Sigmoid colon (tissue), 4 donors: ENCODE measurements around the gene ARRB2.

Source experiments
- EP300 ChIP-seq, 4 donors: sonication (generic); formaldehyde crosslinking; IDR thresholded peaks; one replicate each; pipeline ENCODE4 v1.6.1; 2017; ENCODE audit warnings: antibody characterized with exemption in 4 of 4
- POLR2A ChIP-seq, 2 donors: fragments of 450-650 bp; IDR thresholded peaks; one replicate each; pipeline ENCODE4 v1.6.1; 2016; ENCODE audit warnings: antibody characterized with exemption in 2 of 2, mild to moderate bottlenecking in 2 of 2, moderate library complexity in 2 of 2
- POLR2AphosphoS5 ChIP-seq, 4 donors: sonication (generic); formaldehyde crosslinking; IDR thresholded peaks; one replicate each; pipeline ENCODE4 v1.6.1; 2017; ENCODE audit warnings: antibody characterized with exemption in 4 of 4
- TF ChIP-seq, protein P1 (sequence below), 4 experiments: fragments of 450-650 bp in 3 of 4; fragments of 200-600 bp in 1 of 4; IDR thresholded peaks; one replicate each; pipeline ENCODE4 v1.5.1; 2016 to 2019; ENCODE audit warnings: antibody characterized with exemption in 4 of 4, mild to moderate bottlenecking in 3 of 4, moderate library complexity in 2 of 4

DNA sequence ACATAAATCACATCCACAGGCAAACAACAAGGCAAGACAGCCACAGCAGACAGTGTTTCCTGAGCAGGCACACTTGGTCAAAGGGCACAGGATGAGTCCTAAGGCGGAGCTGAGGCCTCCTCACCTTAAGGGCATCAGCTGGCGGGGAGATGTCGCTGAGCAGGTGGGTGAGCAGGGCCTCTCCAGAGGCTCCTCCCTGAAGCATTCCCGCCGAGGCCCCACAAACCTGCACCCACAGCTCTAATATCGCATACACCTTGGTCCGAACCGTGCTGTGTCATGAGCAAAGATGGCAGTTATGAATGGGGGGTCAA, 35.8 kb upstream of the ARRB2 start:
- TF ChIP-seq, protein P1, sequence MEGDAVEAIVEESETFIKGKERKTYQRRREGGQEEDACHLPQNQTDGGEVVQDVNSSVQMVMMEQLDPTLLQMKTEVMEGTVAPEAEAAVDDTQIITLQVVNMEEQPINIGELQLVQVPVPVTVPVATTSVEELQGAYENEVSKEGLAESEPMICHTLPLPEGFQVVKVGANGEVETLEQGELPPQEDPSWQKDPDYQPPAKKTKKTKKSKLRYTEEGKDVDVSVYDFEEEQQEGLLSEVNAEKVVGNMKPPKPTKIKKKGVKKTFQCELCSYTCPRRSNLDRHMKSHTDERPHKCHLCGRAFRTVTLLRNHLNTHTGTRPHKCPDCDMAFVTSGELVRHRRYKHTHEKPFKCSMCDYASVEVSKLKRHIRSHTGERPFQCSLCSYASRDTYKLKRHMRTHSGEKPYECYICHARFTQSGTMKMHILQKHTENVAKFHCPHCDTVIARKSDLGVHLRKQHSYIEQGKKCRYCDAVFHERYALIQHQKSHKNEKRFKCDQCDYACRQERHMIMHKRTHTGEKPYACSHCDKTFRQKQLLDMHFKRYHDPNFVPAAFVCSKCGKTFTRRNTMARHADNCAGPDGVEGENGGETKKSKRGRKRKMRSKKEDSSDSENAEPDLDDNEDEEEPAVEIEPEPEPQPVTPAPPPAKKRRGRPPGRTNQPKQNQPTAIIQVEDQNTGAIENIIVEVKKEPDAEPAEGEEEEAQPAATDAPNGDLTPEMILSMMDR (IDR thresholded peaks at IDR 0.05): no peak
- TF ChIP-seq EP300 (IDR thresholded peaks at IDR 0.05) (no peak), POLR2AphosphoS5 (IDR thresholded peaks at IDR 0.05) (no peak), POLR2A (IDR thresholded peaks at IDR 0.05) (no peak)
